NCI-H446 (cell line): ENCODE measurements around the gene ATP6AP2.
"Not testable (repeated sequence)": the region's sequence is repeated elsewhere in the genome, so short reads cannot be mapped to it uniquely, and the experiment has no call there.

Experiments
- DNase-seq, 2 experiments: peaks; one replicate each; lab custom pipeline; 2025; lab: John Stamatoyannopoulos, UW

Gene ATP6AP2

DNA sequence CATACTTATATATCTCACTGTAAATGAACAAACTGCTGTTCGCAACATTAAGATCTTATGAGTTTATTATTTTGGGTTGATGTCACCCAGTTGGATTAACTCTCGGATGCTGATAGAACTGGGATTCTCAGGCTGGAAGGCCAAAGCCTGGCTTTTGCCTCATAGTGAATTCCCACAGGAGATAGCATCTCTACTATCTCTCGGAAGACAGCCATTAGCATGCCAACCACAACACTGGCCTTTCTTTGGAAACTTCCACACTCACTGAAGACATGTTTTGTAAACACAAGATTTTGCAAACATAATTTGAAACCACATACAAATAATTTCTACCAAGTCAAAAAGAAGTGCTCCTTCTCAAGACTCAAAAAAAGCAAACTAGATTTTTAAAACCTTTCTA lies 4.5 kb upstream of the ATP6AP2 start:
- DNase-seq: no peak

GRCh38 chrX:40578039-40578695 lies 2.6 kb upstream of the ATP6AP2 start:
- DNase-seq: no peak

DNA sequence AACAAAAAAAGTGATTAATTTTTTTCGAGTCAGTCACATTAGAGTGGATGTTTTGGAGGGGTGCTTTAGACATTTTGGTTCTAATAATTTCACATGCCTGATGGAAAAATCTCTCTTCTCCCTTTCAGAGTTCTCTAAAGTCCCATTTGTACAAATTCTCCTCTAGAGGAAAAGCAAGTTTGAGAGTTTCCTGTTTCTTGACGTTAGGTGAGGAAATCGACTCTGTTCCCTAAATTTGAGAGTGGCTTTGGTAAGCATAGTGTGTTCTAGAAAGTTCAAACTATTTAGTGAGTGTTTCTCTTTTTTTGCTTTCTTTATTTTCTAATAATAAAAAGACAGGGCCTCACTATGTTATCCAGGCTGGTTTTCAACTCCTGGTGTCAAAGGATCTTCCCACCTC lies 1.6 kb upstream of the ATP6AP2 start:
- DNase-seq: no peak

DNA sequence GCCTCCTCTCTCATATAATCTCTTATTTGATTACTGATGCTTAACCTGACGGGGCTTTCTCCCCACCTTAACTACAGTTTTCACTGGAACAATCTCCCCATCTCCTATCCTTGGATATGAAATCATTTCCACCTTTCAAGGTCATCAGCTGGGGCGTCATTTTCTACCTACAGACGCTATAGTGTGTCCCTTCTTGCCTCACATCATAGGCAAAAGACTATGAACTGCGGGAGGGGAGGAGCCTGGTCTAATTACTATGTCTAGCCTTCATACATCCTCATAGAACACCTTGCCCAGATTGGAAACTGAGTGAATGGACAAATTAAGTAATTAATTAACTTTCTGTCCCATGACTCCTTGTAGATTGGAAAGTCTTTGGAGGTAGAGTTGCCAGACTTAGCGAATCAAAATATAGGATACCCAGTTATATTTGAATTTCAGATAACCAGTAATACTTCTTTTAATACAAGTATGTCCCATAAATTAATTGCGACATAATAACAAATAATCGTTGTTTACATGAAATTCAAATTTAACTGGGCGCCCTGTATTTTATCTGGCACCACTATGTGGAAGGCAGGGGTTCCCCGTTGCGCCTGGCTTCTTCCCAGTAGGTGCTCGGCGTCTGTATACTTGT lies 752 bp upstream of the ATP6AP2 start:
- no peak for DNase-seq

GRCh38 chrX:40581336-40581920 lies 658 bp downstream of the ATP6AP2 start:
- no peak for DNase-seq

GRCh38 chrX:40582178-40582577 lies 1.4 kb downstream of the ATP6AP2 start:
- DNase-seq: not testable (repeated sequence)

DNA sequence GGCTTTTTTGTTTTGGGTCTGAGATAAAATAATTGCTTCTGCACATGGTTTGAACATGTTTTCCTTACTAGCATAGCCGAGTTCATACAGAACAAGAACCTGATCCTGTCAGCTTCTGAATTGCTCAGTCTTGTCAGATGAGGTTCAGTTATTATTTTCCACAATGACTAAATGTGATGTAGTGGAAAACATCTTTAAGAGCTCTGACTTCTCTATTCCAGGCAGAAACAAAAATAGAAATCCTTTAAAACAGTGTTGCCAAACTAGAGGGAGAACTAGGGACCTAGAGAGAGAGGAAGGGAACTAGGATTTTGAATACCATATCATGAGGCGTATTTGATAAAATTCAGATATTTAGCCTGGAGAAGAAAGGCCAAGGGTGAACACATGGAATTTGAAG lies 2.0 kb downstream of the ATP6AP2 start:
- no peak for DNase-seq

DNA sequence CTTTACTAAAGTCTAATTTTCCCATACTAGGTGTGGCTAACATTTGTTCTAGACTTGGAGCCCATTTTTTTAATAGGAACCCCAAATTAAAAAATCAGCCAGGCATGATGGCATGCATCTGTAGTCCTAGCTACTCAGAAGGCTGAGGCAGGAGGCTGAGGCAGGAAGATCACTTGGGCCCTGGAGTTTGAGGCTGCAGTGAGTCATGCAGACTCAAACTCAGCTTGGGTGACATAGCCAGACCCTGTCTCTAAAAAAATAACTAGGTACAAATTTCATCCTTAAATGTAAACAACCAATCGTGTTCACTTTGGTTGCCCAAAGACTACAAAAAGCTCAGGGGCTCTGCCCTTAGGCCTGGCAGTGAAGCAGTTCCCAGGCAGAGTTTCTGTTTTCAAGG lies 6.9 kb downstream of the ATP6AP2 start:
- not testable (repeated sequence) for DNase-seq

GRCh38 chrX:40589616-40590321 lies 9.0 kb downstream of the ATP6AP2 start:
- DNase-seq: not testable (repeated sequence)

GRCh38 chrX:40603446-40603845 lies 22.7 kb downstream of the ATP6AP2 start:
- DNase-seq: no peak

GRCh38 chrX:40607381-40607780 lies 26.6 kb downstream of the ATP6AP2 start:
- no peak for DNase-seq

DNA sequence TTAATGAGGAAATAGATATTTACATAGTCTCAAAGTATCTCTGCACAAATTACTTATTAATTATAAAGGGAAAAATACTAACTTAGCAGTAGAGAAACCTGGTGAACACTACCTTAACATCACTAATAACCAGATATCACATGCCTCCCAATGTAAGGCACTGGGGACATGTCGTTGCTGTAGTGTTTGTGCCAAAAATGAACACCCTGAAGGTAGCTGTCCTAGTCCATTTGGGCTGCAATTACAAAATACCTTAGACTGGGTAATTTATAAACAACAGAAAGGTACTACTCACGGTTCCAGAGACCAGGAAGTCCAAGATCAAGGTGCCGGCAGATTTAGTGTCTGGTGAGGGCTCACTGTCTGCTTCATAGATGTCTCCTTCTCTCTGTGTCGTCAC lies 31.7 kb downstream of the ATP6AP2 start:
- no peak for DNase-seq

DNA sequence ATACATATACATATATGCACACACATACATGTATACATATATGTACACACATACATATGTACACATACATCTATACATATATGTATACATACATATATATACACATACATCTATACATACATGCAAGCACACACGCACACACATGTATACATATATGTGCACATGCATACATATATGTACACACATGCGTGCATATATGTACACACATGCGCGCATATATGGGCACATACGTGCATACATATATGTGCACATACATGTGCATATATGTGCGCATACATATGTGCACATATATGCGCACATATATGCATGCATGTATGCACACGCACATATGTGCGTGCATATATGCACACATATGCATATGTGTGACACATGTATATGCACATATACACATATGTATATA lies 35.2 kb downstream of the ATP6AP2 start:
- no peak for DNase-seq

GRCh38 chrX:40617566-40617965 lies 36.8 kb downstream of the ATP6AP2 start:
- no peak for DNase-seq

DNA sequence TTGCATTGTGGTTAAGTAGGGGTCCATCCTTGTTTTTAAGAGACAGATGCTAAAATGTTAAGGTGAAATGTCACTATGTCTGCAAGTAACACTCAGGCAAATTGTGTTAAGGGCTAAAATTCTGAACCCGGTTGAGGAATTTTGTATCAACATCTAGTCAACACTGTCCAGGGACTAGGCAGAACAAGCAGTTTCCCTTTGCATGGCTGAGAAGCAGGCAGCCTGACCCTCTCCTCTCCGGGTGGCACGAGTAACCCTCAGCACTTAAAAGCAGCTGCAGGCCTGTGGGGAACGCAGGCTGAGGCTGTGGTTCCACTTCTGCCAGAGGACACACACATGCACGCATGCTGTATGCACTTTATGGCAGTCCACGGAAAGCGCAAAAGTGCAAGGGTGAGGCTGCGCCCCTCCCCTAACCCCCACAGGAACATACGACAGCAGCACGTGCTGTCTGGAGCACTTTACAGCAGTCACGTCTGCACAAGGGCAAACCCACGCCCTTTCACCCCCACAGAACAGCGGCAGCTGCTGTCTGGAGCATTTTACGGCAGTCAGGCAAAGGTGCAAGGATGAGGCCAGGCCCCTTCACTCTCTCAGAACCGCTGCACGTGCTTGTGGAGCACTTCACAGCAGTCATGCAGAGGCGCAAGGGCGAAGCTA lies 41.8 kb downstream of the ATP6AP2 start:
- no peak for DNase-seq

GRCh38 chrX:40623139-40623536 lies 42.4 kb downstream of the ATP6AP2 start, which contains the start of gene MPC1L:
Gene MPC1L (plus strand): TSS chrX:40623428. CDS start chrX:40623566, 138 bp downstream.
- DNase-seq: no peak

DNA sequence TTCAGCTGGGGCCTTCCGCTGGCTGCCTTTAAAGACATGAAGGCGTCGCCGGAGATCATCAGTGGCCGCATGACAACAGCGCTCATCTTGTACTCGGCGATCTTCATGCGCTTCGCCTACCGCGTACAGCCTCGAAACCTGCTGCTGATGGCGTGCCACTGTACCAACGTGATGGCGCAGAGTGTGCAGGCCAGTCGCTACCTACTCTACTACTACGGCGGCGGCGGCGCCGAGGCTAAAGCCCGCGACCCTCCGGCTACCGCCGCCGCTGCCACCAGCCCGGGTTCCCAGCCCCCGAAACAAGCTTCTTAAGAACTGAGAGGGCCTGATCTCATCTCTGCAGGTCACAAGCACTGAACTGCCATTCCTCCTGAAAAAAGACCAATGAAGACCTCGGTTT lies 42.9 kb downstream of the ATP6AP2 start:
- no peak for DNase-seq

GRCh38 chrX:40625294-40625693 lies 44.5 kb downstream of the ATP6AP2 start:
- no peak for DNase-seq

DNA sequence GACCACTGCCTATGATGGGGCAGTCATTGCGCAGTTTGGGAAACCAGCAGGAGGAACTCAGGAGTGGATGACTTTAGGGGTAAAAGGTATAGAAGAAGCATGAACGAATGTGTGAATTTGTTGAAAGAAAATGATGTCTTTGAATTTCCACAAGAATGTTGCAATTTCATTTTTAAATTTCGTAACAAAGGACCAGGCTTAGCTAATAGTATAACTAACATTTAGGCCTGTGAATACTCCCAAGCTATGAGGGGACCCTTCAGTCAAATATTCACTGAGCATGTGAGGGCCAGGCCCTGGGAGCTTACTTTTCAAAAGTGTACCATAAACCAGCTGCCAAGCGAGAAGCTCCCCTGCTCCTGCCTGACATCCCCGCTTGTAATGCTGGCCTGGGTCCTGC lies 47.7 kb downstream of the ATP6AP2 start:
- no peak for DNase-seq

DNA sequence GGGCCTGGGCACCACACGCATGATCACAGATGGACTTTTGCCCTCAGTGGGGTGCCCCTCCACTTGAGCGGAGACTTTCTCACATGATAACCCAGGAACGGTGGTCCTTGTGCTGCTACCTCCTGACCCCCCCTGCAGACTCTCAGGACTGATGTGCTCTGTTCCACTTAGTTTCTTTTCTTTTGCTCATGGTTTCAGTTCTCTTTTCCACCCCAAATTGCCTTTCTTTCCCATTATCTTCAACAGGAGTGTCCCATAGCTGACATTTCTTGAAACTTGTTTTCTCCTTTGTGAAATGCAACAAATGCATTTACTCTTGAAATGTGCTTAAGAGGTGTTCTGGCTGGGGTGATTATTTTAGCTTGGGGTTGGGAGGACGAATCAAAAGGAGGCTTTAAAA lies 51.4 kb downstream of the ATP6AP2 start:
- DNase-seq: no peak

DNA sequence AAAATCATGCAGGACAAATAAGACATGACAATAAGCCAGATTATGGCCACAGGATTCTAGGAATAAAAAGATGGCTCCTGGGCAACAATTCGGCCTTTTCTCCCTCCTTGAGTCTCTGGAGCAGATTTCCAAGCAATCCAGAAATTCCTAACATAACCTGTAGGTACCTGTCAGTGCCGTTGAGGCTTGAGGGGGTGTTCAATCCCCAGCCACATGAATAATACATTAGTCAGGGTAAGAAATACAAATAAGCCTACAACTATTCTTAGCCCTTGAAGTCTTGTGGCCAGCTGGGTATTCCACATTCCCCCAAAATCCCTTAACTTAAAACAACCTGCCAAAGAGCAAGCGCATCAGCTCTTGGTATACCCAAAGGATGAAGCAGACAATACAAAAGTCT lies 56.9 kb downstream of the ATP6AP2 start:
- no peak for DNase-seq

GRCh38 chrX:40644176-40644575 lies 63.4 kb downstream of the ATP6AP2 start:
- DNase-seq: no peak
